ENCODE results near the gene MYLK2.

GRCh38 chr20:31858760-31859083 is 39.6 kb downstream of the MYLK2 start:
- TF ChIP-seq CTCF (optimal IDR thresholded peaks at IDR 0.05 in 1 of 3, IDR thresholded peaks at IDR 0.05 in 1 of 3, conservative IDR thresholded peaks at IDR 0.05 in 1 of 3; ENCODE audit: extremely low read depth in 1 of 3, insufficient read depth in 2 of 3, low read length in 3 of 3) (no peak), EZH2 (IDR thresholded peaks at IDR 0.05; ENCODE audit: low read length) (no peak)

Measured in keratinocyte (primary cell).